CD4-positive, alpha-beta T cell treated with Interleukin-1 beta for 1 hour (primary cell): ENCODE results near the gene RIN3.
"Not testable (repeated sequence)": the region's sequence is repeated elsewhere in the genome, so short reads cannot be mapped to it uniquely, and the experiment has no call there.

Experiments
- DNase-seq, 2 donors: peaks; one replicate each; pipeline ENCODE4 v3.0.0-alpha.2; 2020 to 2022

RIN3 gene

GRCh38 chr14:92531106-92531873 is 17.7 kb downstream of the RIN3 start:
- DNase-seq, result peak; percentile 82 to 86

- DNase-seq, result no peak
These were observed 19.0 kb downstream of the RIN3 start for GRCh38 chr14:92532490-92533163.

- peak in 1 of 2 donors; percentile 45 for DNase-seq
These were observed 21.5 kb downstream of the RIN3 start for GRCh38 chr14:92534932-92535643.

GRCh38 chr14:92536231-92536630 is 22.6 kb downstream of the RIN3 start:
- not testable (repeated sequence) for DNase-seq

GRCh38 chr14:92538412-92538985 is 24.9 kb downstream of the RIN3 start:
- no peak for DNase-seq

GRCh38 chr14:92539419-92539818 is 25.8 kb downstream of the RIN3 start:
- DNase-seq, result no peak

- DNase-seq, result peak; percentile 21 to 46
These were observed 26.3 kb downstream of the RIN3 start for GRCh38 chr14:92539875-92540274.

- no peak for DNase-seq
These were observed 27.0 kb downstream of the RIN3 start for GRCh38 chr14:92540472-92541048.

- DNase-seq, result no peak
These were observed 29.4 kb downstream of the RIN3 start for GRCh38 chr14:92542766-92543554.

GRCh38 chr14:92544051-92544720 is 30.6 kb downstream of the RIN3 start:
- no peak for DNase-seq

- DNase-seq, result no peak
These were observed 32.9 kb downstream of the RIN3 start for GRCh38 chr14:92546347-92547053.

GRCh38 chr14:92549105-92549858 is 35.7 kb downstream of the RIN3 start:
- no peak for DNase-seq

- DNase-seq, result no peak
These were observed 36.3 kb downstream of the RIN3 start for GRCh38 chr14:92549859-92550230.

- peak in 1 of 2 donors; percentile 56 for DNase-seq
These were observed 37.7 kb downstream of the RIN3 start for GRCh38 chr14:92551044-92551841.

GRCh38 chr14:92552066-92552465 is 38.5 kb downstream of the RIN3 start:
- DNase-seq, result no peak

- no peak for DNase-seq
These were observed 39.9 kb downstream of the RIN3 start for GRCh38 chr14:92553438-92553837.

GRCh38 chr14:92555465-92556111 is 42.0 kb downstream of the RIN3 start:
- no peak for DNase-seq

GRCh38 chr14:92556255-92556741 is 42.7 kb downstream of the RIN3 start:
- no peak for DNase-seq
